Stimulated activated CD4-positive, alpha-beta T cell treated with anti-CD3 and anti-CD28 coated beads, Interleukin-1b, Interleukin-23, amount 100 ng/mL, for 48 hours (primary cell): ENCODE results near the gene PAPPA2.
"Not testable (repeated sequence)": the region's sequence is repeated elsewhere in the genome, so short reads cannot be mapped to it uniquely, and the experiment has no call there.

Experiments used
- DNase-seq: peaks from one replicate; pipeline ENCODE4 v3.0.0-alpha.2; 2020

The PAPPA2 gene

GRCh38 chr1:176552217-176552991, 89.4 kb downstream of the PAPPA2 start:
- DNase-seq: no peak

GRCh38 chr1:176552999-176553398, 90.0 kb downstream of the PAPPA2 start:
- DNase-seq: no peak

GRCh38 chr1:176556288-176556687, 93.3 kb downstream of the PAPPA2 start:
- DNase-seq: no peak

- DNase-seq: no peak
Observed at GRCh38 chr1:176557543-176558258, 94.7 kb downstream of the PAPPA2 start.

GRCh38 chr1:176558561-176558960, 95.6 kb downstream of the PAPPA2 start:
- no peak for DNase-seq

GRCh38 chr1:176559474-176559873, 96.5 kb downstream of the PAPPA2 start:
- no peak for DNase-seq

- DNase-seq: peak; percentile 10
Observed at GRCh38 chr1:176559878-176560277, 96.9 kb downstream of the PAPPA2 start.

- no peak for DNase-seq
Observed at GRCh38 chr1:176560681-176561080, 97.7 kb downstream of the PAPPA2 start.

GRCh38 chr1:176561761-176562160, 98.8 kb downstream of the PAPPA2 start:
- not testable (repeated sequence) for DNase-seq

- DNase-seq: no peak
Observed at GRCh38 chr1:176566004-176566975, 103.3 kb downstream of the PAPPA2 start.

- DNase-seq: no peak
Observed at GRCh38 chr1:176567190-176567794, 104.3 kb downstream of the PAPPA2 start.

- DNase-seq: no peak
Observed at GRCh38 chr1:176568185-176568584, 105.2 kb downstream of the PAPPA2 start.

- no peak for DNase-seq
Observed at GRCh38 chr1:176574756-176575155, 111.8 kb downstream of the PAPPA2 start.

GRCh38 chr1:176575991-176576390, 113.0 kb downstream of the PAPPA2 start:
- no peak for DNase-seq

GRCh38 chr1:176576670-176577069, 113.7 kb downstream of the PAPPA2 start:
- DNase-seq: no peak

- no peak for DNase-seq
Observed at GRCh38 chr1:176577646-176578197, 114.7 kb downstream of the PAPPA2 start.

- DNase-seq: no peak
Observed at GRCh38 chr1:176579087-176579486, 116.1 kb downstream of the PAPPA2 start.

GRCh38 chr1:176595217-176595616, 132.2 kb downstream of the PAPPA2 start:
- DNase-seq: no peak

- DNase-seq: no peak
Observed at GRCh38 chr1:176601348-176601747, 138.4 kb downstream of the PAPPA2 start.

GRCh38 chr1:176602388-176603004, 139.5 kb downstream of the PAPPA2 start:
- no peak for DNase-seq

- no peak for DNase-seq
Observed at GRCh38 chr1:176603696-176604095, 140.7 kb downstream of the PAPPA2 start.

GRCh38 chr1:176604461-176604860, 141.5 kb downstream of the PAPPA2 start:
- no peak for DNase-seq
